A549 (cell line): ENCODE results near the gene NPHS1. TPM values are rescaled to one million over a fixed set of nuclear protein-coding genes. Genes with fewer than 3 reads are reported as not detected.

Experiments used
- ATAC-seq, 2 experiments: fragments of 200-7000 bp in 1 of 2; fragments of >200 bp in 1 of 2; cut with Nextera tagmentation in 1 of 2; cut with Tn5 transposase in 1 of 2; 3 replicates each; pipeline versions ENCODE4 v1.8.0 to v1.9.1; 2018 to 2020; ENCODE audit warnings: mild to moderate bottlenecking in 1 of 2, moderate library complexity in 1 of 2
- CTCF ChIA-PET: fragments of 300-600 bp; sonication (Branson Sonifier 250); formaldehyde crosslinking; extraction: SDS; loops from one replicate; lab custom pipeline; 2021; ENCODE audit warnings: antibody characterized with exemption, inconsistent platforms; lab: Yijun Ruan, JAX
- POLR2A ChIA-PET: fragments of 350-600 bp; formaldehyde crosslinking; extraction: SDS; loops from one replicate; lab custom pipeline; 2021; ENCODE audit warnings: antibody characterized with exemption, inconsistent platforms; lab: Yijun Ruan, JAX
- DNase-seq, 2 experiments: peaks; one replicate each; pipeline versions ENCODE4 v3.0.0 to v3.0.0-alpha.2; 2011 to 2016; ENCODE audit warnings: low read depth in 1 of 2, low spot score in 1 of 2
- FAIRE-seq: peaks from 2 replicates; lab custom pipeline; 2011; peaks lifted over from hg19 to GRCh38; lab: Jason Lieb, UNC
- H3K27ac ChIP-seq, 2 experiments: fragments of >200 bp; sonication (Bioruptor Twin); formaldehyde crosslinking; 3 replicates each; pipeline ENCODE4 v1.5.1; 2016 to 2017
- H3K4me1 ChIP-seq: fragments of >200 bp; sonication (Bioruptor Twin); formaldehyde crosslinking; 3 replicates; pipeline ENCODE4 v1.6.1; 2016
- H3K4me2 ChIP-seq: fragments of >200 bp; sonication (Bioruptor Twin); formaldehyde crosslinking; 3 replicates; pipeline ENCODE4 v1.6.1; 2016
- H3K4me3 ChIP-seq: fragments of >200 bp; sonication (Bioruptor Twin); formaldehyde crosslinking; 3 replicates; pipeline ENCODE4 v1.5.1; 2016
- H3K9me3 ChIP-seq: fragments of >200 bp; sonication (Bioruptor Twin); formaldehyde crosslinking; 3 replicates; pipeline ENCODE4 v1.6.1; 2016
- BCL3 ChIP-seq: fragments of >200 bp; sonication (Bioruptor Twin); formaldehyde crosslinking; IDR thresholded peaks from 3 replicates; pipeline ENCODE4 v1.6.1; 2016
- BHLHE40 ChIP-seq: IDR thresholded peaks from 2 replicates; pipeline ENCODE4 v1.6.1; 2012; ENCODE audit warnings: low read depth, low read length, inconsistent platforms
- CBX8 ChIP-seq: fragments of 200-600 bp; sonication (generic); IDR thresholded peaks from 2 replicates; pipeline ENCODE4 v1.6.1; 2016
- CEBPB ChIP-seq, 2 experiments: fragments of >200 bp in 1 of 2; sonication (Bioruptor Twin) in 1 of 2; formaldehyde crosslinking in 1 of 2; IDR thresholded peaks; 2 replicates each; pipeline ENCODE4 v1.6.1; 2012 to 2016
- CHD4 ChIP-seq: fragments of 200-600 bp; sonication (generic); IDR thresholded peaks from 2 replicates; pipeline ENCODE4 v1.6.1; 2016; ENCODE audit warnings: antibody characterized with exemption, mild to moderate bottlenecking, borderline replicate concordance
- CTCF ChIP-seq: fragments of >200 bp; sonication (Bioruptor Twin); formaldehyde crosslinking; IDR thresholded peaks from 3 replicates; pipeline ENCODE4 v1.5.1; 2016
- EHF ChIP-seq: fragments of 250-450 bp; sonication (Bioruptor Pico); IDR thresholded peaks from 2 replicates; pipeline ENCODE4 v1.5.0; 2020; ENCODE audit warnings: mild to moderate bottlenecking
- EHMT2 ChIP-seq: fragments of 200-600 bp; sonication (generic); IDR thresholded peaks from 2 replicates; pipeline ENCODE4 v1.6.1; 2016; ENCODE audit warnings: antibody characterized with exemption, low read depth, mild to moderate bottlenecking, moderate library complexity
- EP300 ChIP-seq, 2 experiments: fragments of >200 bp; sonication (Bioruptor Twin); formaldehyde crosslinking; IDR thresholded peaks; 2 replicates in 1 of 2; 3 replicates in 1 of 2; pipeline ENCODE4 v1.6.1; 2016 to 2017
- FOSB ChIP-seq: fragments of 250-450 bp; sonication (Bioruptor Pico); IDR thresholded peaks from 2 replicates; pipeline ENCODE4 v1.5.0; 2020; ENCODE audit warnings: mild to moderate bottlenecking, moderate library complexity
- GATA3 ChIP-seq: IDR thresholded peaks from 2 replicates; pipeline ENCODE4 v1.6.1; 2012; ENCODE audit warnings: borderline replicate concordance
- HDAC2 ChIP-seq: fragments of 200-600 bp; sonication (generic); IDR thresholded peaks from 2 replicates; pipeline ENCODE4 v1.6.1; 2016
- HEYL ChIP-seq: fragments of 250-450 bp; sonication (Bioruptor Pico); IDR thresholded peaks from 2 replicates; pipeline ENCODE4 v1.8.0; 2021; ENCODE audit warnings: mild to moderate bottlenecking, moderate library complexity
- HMGXB4 ChIP-seq: fragments of 250-450 bp; sonication (Bioruptor Pico); IDR thresholded peaks from 2 replicates; pipeline ENCODE4 v1.5.0; 2021; ENCODE audit warnings: mild to moderate bottlenecking, moderate library complexity, borderline replicate concordance
- HOXA7 ChIP-seq: fragments of 250-450 bp; sonication (Bioruptor Pico); IDR thresholded peaks from 2 replicates; pipeline ENCODE4 v1.5.0; 2020; ENCODE audit warnings: mild to moderate bottlenecking, moderate library complexity
- HOXB13 ChIP-seq: fragments of 250-450 bp; sonication (Bioruptor Pico); IDR thresholded peaks from 2 replicates; pipeline ENCODE4 v1.5.0; 2020; ENCODE audit warnings: low read depth, mild to moderate bottlenecking, moderate library complexity
- HOXB5 ChIP-seq: fragments of 250-450 bp; sonication (Bioruptor Pico); IDR thresholded peaks from 2 replicates; pipeline ENCODE4 v1.5.0; 2020; ENCODE audit warnings: mild to moderate bottlenecking, moderate library complexity
- JUNB ChIP-seq: fragments of >200 bp; sonication (Bioruptor Twin); formaldehyde crosslinking; IDR thresholded peaks from 2 replicates; pipeline ENCODE4 v1.6.1; 2016
- KDM5A ChIP-seq: fragments of 200-600 bp; sonication (generic); IDR thresholded peaks from 2 replicates; pipeline ENCODE4 v1.6.1; 2016; ENCODE audit warnings: antibody characterized with exemption, mild to moderate bottlenecking
- MAFK ChIP-seq: fragments of 450-650 bp; IDR thresholded peaks from 2 replicates; pipeline ENCODE4 v1.6.1; 2014; ENCODE audit not compliant: partially characterized antibody
- MYC ChIP-seq: IDR thresholded peaks from 2 replicates; pipeline ENCODE4 v1.6.1; 2012; ENCODE audit warnings: mild to moderate bottlenecking, inconsistent platforms, low read length, improper control_type of control experiment, borderline replicate concordance
- NPAS2 ChIP-seq: fragments of 250-450 bp; sonication (Bioruptor Pico); IDR thresholded peaks from 2 replicates; pipeline ENCODE4 v1.8.0; 2022; ENCODE audit warnings: mild to moderate bottlenecking, moderate library complexity, borderline replicate concordance
- POLR2A ChIP-seq: IDR thresholded peaks from 2 replicates; pipeline ENCODE4 v1.6.1; 2012; ENCODE audit warnings: mild to moderate bottlenecking, low read length
- POLR2AphosphoS2 ChIP-seq: conservative IDR thresholded peaks from 2 replicates; pipeline ENCODE4 v1.6.1; 2012; ENCODE audit warnings: low read length, improper control_type of control experiment, inconsistent platforms
- RARB ChIP-seq: fragments of 250-450 bp; sonication (Bioruptor Pico); IDR thresholded peaks from 2 replicates; pipeline ENCODE4 v1.8.0; 2021; ENCODE audit warnings: mild to moderate bottlenecking, moderate library complexity
- RNF2 ChIP-seq: fragments of 200-600 bp; sonication (generic); IDR thresholded peaks from 2 replicates; pipeline ENCODE4 v1.6.1; 2016; ENCODE audit warnings: low read depth, mild to moderate bottlenecking, antibody characterized with exemption, moderate library complexity, borderline replicate concordance
- SMC3 ChIP-seq: fragments of >200 bp; sonication (Bioruptor Twin); formaldehyde crosslinking; IDR thresholded peaks from 3 replicates; pipeline ENCODE4 v1.6.1; 2018; ENCODE audit warnings: inconsistent platforms
- TFCP2L1 ChIP-seq: fragments of 250-450 bp; sonication (Bioruptor Pico); IDR thresholded peaks from 2 replicates; pipeline ENCODE4 v1.5.0; 2021; ENCODE audit warnings: mild to moderate bottlenecking
- ZFP36 ChIP-seq: fragments of 450-650 bp; IDR thresholded peaks from 2 replicates; pipeline ENCODE4 v1.6.1; 2014; ENCODE audit warnings: borderline replicate concordance; ENCODE audit not compliant: partially characterized antibody
- ZNF302 ChIP-seq: fragments of 250-450 bp; sonication (Bioruptor Pico); IDR thresholded peaks from 2 replicates; pipeline ENCODE4 v1.9.0; 2021; ENCODE audit warnings: inconsistent platforms, mild to moderate bottlenecking, moderate library complexity
- ZSCAN20 ChIP-seq: fragments of 250-450 bp; sonication (Bioruptor Pico); IDR thresholded peaks from 2 replicates; pipeline ENCODE4 v1.8.0; 2022; ENCODE audit warnings: mild to moderate bottlenecking, moderate library complexity
- WGBS: methylation state at CpG from one replicate; pipeline ENCODE4 v1.1.6; 2017; ENCODE audit errors: missing lambda C conversion rate; 5-methylcytosine and 5-hydroxymethylcytosine counted together
- polyA plus RNA-seq, 4 experiments: library from polyadenylated mRNA; depleted of rRNA in 3 of 4; stranded (reverse); fragments of >200 nt; fragmentation: RNase III in 1 of 4; extraction: RNeasy Plus Mini Kit Qiagen cat#74134 plus additional on column Dnase treatment in 1 of 4; gene quantifications; 2 replicates in 3 of 4; 3 replicates in 1 of 4; pipeline ENCODE4 v1.2.3, GENCODE V29; 2011 to 2017
- TF ChIP-seq, protein P1 (sequence below): IDR thresholded peaks from 2 replicates; pipeline ENCODE4 v1.6.1; 2012; ENCODE audit warnings: low read depth, borderline replicate concordance

The NPHS1 gene
- polyA plus RNA-seq, 2 of the 4 experiments (the other 2 are of a cell fraction): 0.27 TPM

GRCh38 chr19:35792888-35793287 is 59.4 kb downstream of the NPHS1 start:
- no peaks in the 10 kb centered on the region for H3K9me3 ChIP-seq
- peaks cover 8% of the 10 kb centered on the region for H3K4me1 ChIP-seq
- 0 out of 6 replicates have a peak, but pooled peaks of 1 of the 2 experiments have one; percentile 2 for ATAC-seq
- no peak overlapping the region for H3K4me3 ChIP-seq
- no peak overlapping the region for H3K4me2 ChIP-seq
- TF ChIP-seq BCL3 (no peak), POLR2AphosphoS2 (no peak), MYC (no peak), EHMT2 (no peak), EHF (CRISPR knock-in tag) (no peak), POLR2A (no peak), HOXA7 (CRISPR knock-in tag) (no peak), BHLHE40 (no peak), NPAS2 (CRISPR knock-in tag) (no peak), HOXB13 (CRISPR knock-in tag) (no peak), CEBPB (IDR thresholded peaks at IDR 0.05) (no peak), FOSB (CRISPR knock-in tag) (no peak), HEYL (no peak)
- TF ChIP-seq, protein P1, sequence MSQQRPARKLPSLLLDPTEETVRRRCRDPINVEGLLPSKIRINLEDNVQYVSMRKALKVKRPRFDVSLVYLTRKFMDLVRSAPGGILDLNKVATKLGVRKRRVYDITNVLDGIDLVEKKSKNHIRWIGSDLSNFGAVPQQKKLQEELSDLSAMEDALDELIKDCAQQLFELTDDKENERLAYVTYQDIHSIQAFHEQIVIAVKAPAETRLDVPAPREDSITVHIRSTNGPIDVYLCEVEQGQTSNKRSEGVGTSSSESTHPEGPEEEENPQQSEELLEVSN: no peak
- no peak for DNase-seq
- CTCF ChIA-PET: interaction anchor here (0.6 to 1.2 kb wide), 3 partner anchors 17 to 140 kb away, joined by 3 read pairs; no protein-coding TSS in a partner anchor
- no peak overlapping the region for H3K27ac ChIP-seq
- POLR2A ChIA-PET: no interaction called here
- 74% methylated on average over 8 of the region's 8 CpGs for WGBS
- FAIRE-seq: no peak

DNA sequence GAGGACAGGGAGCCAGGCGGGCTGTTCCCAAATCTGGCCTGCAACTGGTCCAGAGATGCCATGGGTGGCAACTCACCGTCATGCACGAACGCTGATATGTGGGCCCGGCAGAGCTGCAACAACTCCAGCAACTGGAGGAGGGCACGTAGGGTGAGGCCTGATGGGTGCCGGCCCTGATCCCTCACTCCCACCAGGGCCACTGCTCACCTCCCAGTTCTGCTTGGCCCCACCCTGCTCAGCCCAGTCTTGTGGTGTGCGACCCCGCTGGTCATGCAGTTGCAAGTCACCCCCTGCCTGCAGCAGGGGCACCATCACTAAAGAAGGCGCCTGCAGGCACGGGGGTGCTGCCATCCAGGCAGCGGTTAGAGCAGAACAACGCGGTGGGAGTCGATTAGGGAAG is 60.0 kb downstream of the NPHS1 start:
- WGBS: 91% methylated on average over 15 of the region's 15 CpGs
- TF ChIP-seq JUNB: no peak
- TF ChIP-seq, all 56 proteins: peak for 0
- POLR2A ChIA-PET: no interaction called here
- ATAC-seq (no peak), FAIRE-seq (no peak), DNase-seq (no peak)
- no peak overlapping the region for H3K27ac ChIP-seq
- H3K4me1 ChIP-seq: peaks cover 8% of the 10 kb centered on the region
- H3K4me3 ChIP-seq: no peak overlapping the region
- CTCF ChIA-PET: interaction anchor here (0.9 to 2.1 kb wide), 3 partner anchors 8 to 43 kb away, joined by 3 to 9 read pairs (median 5); no protein-coding TSS in a partner anchor
- no peaks in the 10 kb centered on the region for H3K9me3 ChIP-seq
- no peak overlapping the region for H3K4me2 ChIP-seq

GRCh38 chr19:35791814-35792279 is 60.5 kb downstream of the NPHS1 start:
- Histone ChIP-seq H3K4me1 (peaks cover 8% of the 10 kb centered on the region), H3K9me3 (no peaks in the 10 kb centered on the region), H3K27ac (no peak overlapping the region), H3K4me3 (no peak overlapping the region), H3K4me2 (no peak overlapping the region)
- ATAC-seq (no peak), FAIRE-seq (no peak), DNase-seq (no peak)
- CTCF ChIA-PET: interaction anchor here (0.9 to 2.2 kb wide), 4 partner anchors 9 to 43 kb away, joined by 3 to 9 read pairs (median 6); no protein-coding TSS in a partner anchor
- WGBS: 84% methylated on average over 9 of the region's 9 CpGs
- POLR2A ChIA-PET: no interaction called here
- TF ChIP-seq HMGXB4: no peak
- TF ChIP-seq TFCP2L1: no peak
- no peak for TF ChIP-seq RNF2
- TF ChIP-seq CBX8: no peak
- no peak for TF ChIP-seq EP300 (IDR thresholded peaks at IDR 0.05)
- no peak for TF ChIP-seq HOXB5
- TF ChIP-seq NPAS2 (CRISPR knock-in tag): no peak
- TF ChIP-seq GATA3: no peak
- TF ChIP-seq SMC3: no peak
- TF ChIP-seq CHD4: no peak
- TF ChIP-seq HEYL: no peak
- TF ChIP-seq ZFP36: no peak
- no peak for TF ChIP-seq ZNF302 (CRISPR knock-in tag)
- no peak for TF ChIP-seq MAFK
- no peak for TF ChIP-seq CTCF
- no peak for TF ChIP-seq RARB (CRISPR knock-in tag)
- TF ChIP-seq KDM5A: no peak
- no peak for TF ChIP-seq ZSCAN20 (CRISPR knock-in tag)
- TF ChIP-seq HDAC2: no peak
